HG02610 (cell line): ENCODE results near the gene CD8A.

ENCODE experiments used
- ATAC-seq: cut with Tn5 transposase; IDR thresholded peaks from one replicate; pipeline ENCODE4 v1.9.1; 2021; ENCODE audit warnings: mild to moderate bottlenecking, moderate library complexity; ENCODE audit not compliant: unreplicated experiment

CD8A gene

GRCh38 chr2:86809481-86810121, 18.9 kb upstream of the CD8A start:
- ATAC-seq, result no peak

- peak; percentile 86 for ATAC-seq
Measured at GRCh38 chr2:86808315-86809161, 17.8 kb upstream of the CD8A start.

- no peak for ATAC-seq
Measured at GRCh38 chr2:86807468-86808275, 17.0 kb upstream of the CD8A start.

GRCh38 chr2:86807133-86807467, 16.4 kb upstream of the CD8A start:
- ATAC-seq, result no peak

DNA sequence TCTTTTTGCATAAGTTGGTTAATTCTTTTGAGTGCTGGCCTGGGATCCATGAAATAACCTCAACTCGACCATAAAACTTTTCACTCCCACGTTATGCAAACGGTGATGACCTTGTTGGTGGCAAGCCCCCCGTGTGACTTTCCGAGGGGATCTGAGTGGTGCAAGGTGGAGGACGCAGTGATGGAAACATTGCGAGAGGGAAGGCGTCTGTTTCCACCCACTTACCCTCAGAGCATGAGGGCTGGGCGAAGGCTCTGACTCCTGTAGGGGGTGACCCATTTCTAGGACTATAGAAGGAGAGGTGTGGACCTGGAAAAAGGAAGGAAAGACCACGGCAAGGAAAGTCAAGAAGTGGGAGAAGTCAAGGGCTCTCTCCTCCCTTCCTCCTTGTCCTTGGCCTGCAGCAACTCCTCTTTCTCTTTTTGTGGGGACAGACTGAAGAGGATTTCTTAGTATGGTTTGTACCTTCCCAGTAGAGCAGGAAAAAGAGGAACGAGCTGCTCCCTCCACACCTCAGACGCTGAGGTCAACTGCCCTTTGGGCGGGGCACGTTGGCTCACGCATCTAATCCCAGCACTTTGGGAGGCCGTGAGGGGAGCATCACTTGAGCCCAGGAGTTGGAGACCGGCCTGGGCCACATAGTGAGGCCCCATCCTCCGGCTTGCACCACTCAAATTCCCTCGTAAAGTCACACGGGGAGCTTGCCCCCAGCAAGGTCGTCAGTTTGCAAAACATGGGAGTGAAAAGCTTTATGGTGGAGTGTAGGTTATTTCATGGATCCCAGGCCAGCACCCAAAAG, 15.5 kb upstream of the CD8A start:
- ATAC-seq, result no peak

GRCh38 chr2:86800856-86801567, 10.3 kb upstream of the CD8A start:
- ATAC-seq, result no peak

DNA sequence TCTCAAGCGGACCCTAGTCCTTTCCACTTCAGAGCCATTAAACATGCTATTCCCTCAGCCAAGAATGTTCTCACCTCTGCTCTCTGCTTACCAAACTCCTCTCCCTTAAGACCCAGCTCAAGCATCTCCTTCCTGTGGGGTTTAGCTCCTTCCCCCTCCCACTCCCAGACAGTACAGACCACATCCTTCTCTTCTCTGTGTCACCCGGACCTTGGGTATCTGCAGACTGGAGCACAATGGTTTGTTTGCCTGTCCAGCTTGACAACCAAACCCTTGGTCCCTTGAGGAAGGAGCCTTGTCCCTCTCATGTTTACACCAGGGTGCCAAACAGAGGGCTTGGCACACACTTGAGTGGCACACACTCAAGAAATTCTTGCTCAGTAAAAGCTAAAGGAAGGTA, 4.1 kb upstream of the CD8A start:
- ATAC-seq, result no peak

DNA sequence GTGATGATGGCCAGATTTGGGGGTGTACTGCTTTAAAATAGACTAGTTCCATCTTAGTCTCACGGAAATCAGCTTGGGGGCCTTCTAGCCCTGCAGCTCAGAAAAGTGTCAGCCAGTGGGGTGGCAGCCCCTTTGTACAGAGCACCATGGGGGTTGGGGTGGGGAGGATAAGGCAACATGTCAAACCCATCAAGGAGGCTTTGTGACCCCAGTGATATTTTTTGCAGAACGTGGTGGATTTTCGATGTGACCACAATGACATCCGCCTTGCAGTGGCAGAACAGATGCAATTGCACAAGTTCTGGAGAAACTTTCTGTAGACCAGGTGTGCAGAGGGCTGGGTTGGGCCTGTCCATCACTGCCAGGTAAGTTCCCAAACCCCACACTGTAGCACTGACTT, 3.0 kb upstream of the CD8A start:
- ATAC-seq, result no peak

GRCh38 chr2:86791573-86791972, 860 bp upstream of the CD8A start:
- ATAC-seq, result no peak

GRCh38 chr2:86790134-86790675, 508 bp downstream of the CD8A start:
- ATAC-seq, result no peak

DNA sequence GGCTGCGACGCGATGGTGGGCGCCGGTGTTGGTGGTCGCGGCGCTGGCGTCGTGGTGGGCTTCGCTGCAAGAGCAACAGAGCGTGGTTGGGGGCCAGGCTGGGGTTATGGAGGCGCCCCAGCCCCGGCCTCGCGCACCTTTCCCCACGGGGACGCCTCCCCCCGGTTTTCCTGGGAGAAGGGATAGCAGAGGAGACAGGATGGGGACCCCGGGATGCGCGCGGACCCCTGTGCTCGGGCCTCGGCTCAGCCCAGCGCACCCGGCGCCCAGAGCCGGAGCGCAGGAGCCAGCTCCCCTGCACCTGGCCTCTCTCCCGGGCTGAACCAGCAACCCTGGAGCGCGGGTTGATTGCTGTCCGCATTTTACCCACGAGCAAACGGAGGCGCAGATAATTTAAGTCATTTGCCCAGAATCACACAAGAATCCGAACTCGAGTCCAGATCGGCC, 1.0 kb downstream of the CD8A start:
- no peak for ATAC-seq

DNA sequence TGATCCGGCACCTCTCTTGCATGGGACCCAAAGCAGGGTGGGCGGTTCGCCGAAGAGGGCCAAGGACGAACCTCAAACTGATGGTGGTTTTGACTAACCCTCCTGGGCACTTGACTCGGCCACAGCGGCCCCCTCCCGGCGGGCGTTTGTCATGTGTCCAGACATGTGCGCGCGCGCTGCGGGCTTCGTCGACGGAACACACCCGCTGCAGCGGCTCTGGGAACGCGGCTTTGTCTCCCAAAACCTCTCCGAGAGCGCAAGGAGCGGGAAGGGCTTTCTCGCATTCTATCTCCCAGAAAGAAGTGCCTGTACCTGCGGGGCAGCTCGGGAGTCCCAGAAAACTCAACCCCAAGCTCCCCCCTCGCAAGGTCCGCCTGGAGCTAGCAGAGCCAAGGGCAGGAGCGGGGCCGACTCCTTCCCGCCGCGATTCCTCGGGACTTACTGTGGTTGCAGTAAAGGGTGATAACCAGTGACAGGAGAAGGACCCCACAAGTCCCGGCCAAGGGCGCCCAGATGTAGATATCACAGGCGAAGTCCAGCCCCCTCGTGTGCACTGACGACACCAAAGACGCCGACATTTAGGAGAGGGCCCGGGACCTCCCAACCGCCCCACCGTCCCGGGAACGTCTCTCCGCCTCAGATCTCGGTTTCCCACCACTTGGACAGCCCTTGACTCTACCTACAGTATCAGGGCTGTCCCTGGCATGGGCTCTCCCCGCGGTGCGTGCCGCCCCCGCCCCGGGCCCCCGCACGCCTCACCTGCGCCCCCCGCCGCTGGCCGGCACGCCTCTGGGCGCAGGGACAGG, 1.6 kb downstream of the CD8A start:
- no peak for ATAC-seq

- no peak for ATAC-seq
Measured at GRCh38 chr2:86788165-86788564, 2.5 kb downstream of the CD8A start.

GRCh38 chr2:86787736-86788135, 3.0 kb downstream of the CD8A start:
- ATAC-seq, result no peak

DNA sequence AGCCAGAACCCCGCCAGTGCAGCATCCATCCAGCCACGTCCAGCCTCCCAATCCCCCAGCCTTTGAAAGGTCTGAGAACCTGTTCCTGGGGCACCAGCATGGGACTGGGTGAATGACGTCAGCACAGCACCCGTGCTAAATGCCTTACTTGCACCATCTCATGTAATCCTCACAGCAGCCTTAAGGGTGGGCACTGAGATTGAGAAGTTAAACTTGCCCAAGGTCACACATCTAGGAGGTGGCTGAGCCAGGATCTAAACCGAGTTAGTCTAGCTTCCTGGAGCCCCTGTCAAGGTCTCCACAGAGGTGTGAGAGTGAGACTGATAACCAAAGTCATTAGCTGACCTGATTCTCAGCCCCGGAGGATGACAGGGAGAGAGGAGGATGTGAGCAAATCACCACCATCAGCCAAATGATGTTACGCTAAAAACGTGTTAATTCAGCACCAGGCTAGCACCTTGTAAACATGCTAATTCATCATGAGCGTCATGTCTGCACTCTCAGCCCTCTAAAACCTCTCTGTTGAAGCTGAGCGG, 4.6 kb downstream of the CD8A start:
- no peak for ATAC-seq

- no peak for ATAC-seq
Measured at GRCh38 chr2:86785456-86785855, 5.3 kb downstream of the CD8A start.

- peak; percentile 96 for ATAC-seq
Measured at GRCh38 chr2:86783615-86784339, 6.9 kb downstream of the CD8A start.

GRCh38 chr2:86782748-86783147, 8.0 kb downstream of the CD8A start:
- no peak for ATAC-seq
